GM13976 (cell line): ENCODE measurements around the gene RAB13.
"Not testable (repeated sequence)": the region's sequence is repeated elsewhere in the genome, so short reads cannot be mapped to it uniquely, and the experiment has no call there.

Source experiments
- DNase-seq: peaks from one replicate; pipeline ENCODE4 v3.0.0; 2012; ENCODE audit warnings: low spot score
- CTCF ChIP-seq: IDR thresholded peaks from 2 replicates; pipeline ENCODE4 v1.5.1; 2012; ENCODE audit warnings: borderline replicate concordance, mild to moderate bottlenecking; ENCODE audit not compliant: insufficient read depth; ENCODE audit errors: extremely low read depth, missing control alignments, control extremely low read depth
- in situ Hi-C: fragments of 300-500 bp; cut with MboI; formaldehyde crosslinking; loops from one replicate; pipeline ENCODE4 v1.12.0; 2022; ENCODE audit warnings: low sequenced_read_pairs, mixed read lengths, inconsistent platforms; ENCODE audit not compliant: unreplicated experiment

Gene RAB13

GRCh38 chr1:154006136-154006535 is 20.0 kb upstream of the RAB13 start:
- DNase-seq, result no peak
- no peak for TF ChIP-seq CTCF
- in situ Hi-C loops, result no loop called here

GRCh38 chr1:154000420-154000819 is 14.3 kb upstream of the RAB13 start:
- DNase-seq, result no peak
- TF ChIP-seq CTCF, result no peak
- in situ Hi-C loops, result no loop called here

GRCh38 chr1:153996882-153997281 is 10.7 kb upstream of the RAB13 start:
- DNase-seq, in situ Hi-C loops: not testable (repeated sequence)

- TF ChIP-seq CTCF, result no peak
- DNase-seq, result no peak
- in situ Hi-C loops, result no loop called here
These were observed 9.5 kb upstream of the RAB13 start for GRCh38 chr1:153995640-153996039.

- no peak for TF ChIP-seq CTCF
- no peak for DNase-seq
- in situ Hi-C loops, result no loop called here
These were observed 9.1 kb upstream of the RAB13 start for GRCh38 chr1:153995202-153995601.

- in situ Hi-C loops, result no loop called here
These were observed 5.7 kb upstream of the RAB13 start for GRCh38 chr1:153991806-153992205.

GRCh38 chr1:153991151-153991630 is 5.1 kb upstream of the RAB13 start:
- in situ Hi-C loops, result no loop called here
- no peak for DNase-seq
- no peak for TF ChIP-seq CTCF

More at GRCh38 chr1:153991806-153992205, 5.7 kb upstream of the RAB13 start:
- DNase-seq, result no peak
- no peak for TF ChIP-seq CTCF
